Glutamatergic neuron (in vitro differentiated cells): ENCODE measurements around the gene TNNC1. TPM values are rescaled to one million over a fixed set of nuclear protein-coding genes. Genes with fewer than 3 reads are reported as not detected.

Source experiments
- DNase-seq: peaks from one replicate; pipeline ENCODE4 v3.0.0; 2022
- H3K27ac Mint-ChIP-seq: one replicate; pipeline ENCODE4 v1.8.0; 2020; ENCODE audit warnings: mild to moderate bottlenecking, mixed read lengths, inconsistent platforms; ENCODE audit not compliant: unreplicated experiment
- H3K27me3 Mint-ChIP-seq: one replicate; pipeline ENCODE4 v1.8.0; 2020; ENCODE audit warnings: mild to moderate bottlenecking, moderate library complexity, mixed read lengths, inconsistent platforms; ENCODE audit not compliant: unreplicated experiment
- H3K36me3 Mint-ChIP-seq: one replicate; pipeline ENCODE4 v1.8.0; 2020; ENCODE audit warnings: mild to moderate bottlenecking, mixed read lengths, inconsistent platforms; ENCODE audit not compliant: unreplicated experiment
- H3K4me1 Mint-ChIP-seq: one replicate; pipeline ENCODE4 v1.8.0; 2020; ENCODE audit warnings: mild to moderate bottlenecking, low read depth, mixed read lengths, inconsistent platforms; ENCODE audit not compliant: unreplicated experiment
- H3K4me3 Mint-ChIP-seq: one replicate; pipeline ENCODE4 v1.8.0; 2020; ENCODE audit warnings: mild to moderate bottlenecking, mixed read lengths, inconsistent platforms; ENCODE audit not compliant: unreplicated experiment
- H3K9me3 Mint-ChIP-seq: one replicate; pipeline ENCODE4 v1.8.0; 2020; ENCODE audit warnings: mild to moderate bottlenecking, moderate library complexity, mixed read lengths, inconsistent platforms; ENCODE audit not compliant: unreplicated experiment
- CTCF ChIP-seq: fragments of 200-600 bp; sonication (generic); IDR thresholded peaks from one replicate; pipeline ENCODE4 v1.5.0; 2021; ENCODE audit not compliant: partially characterized antibody, unreplicated experiment
- long read RNA-seq: library from polyadenylated mRNA; unstranded; transcript quantifications from one replicate; pipeline ENCODE4 v2.0.0, GENCODE V29; 2020; ENCODE audit not compliant: unreplicated experiment
- total RNA-seq: library from RNA; stranded (reverse); fragmentation: NEBNext Ultra II Directional; extraction: Animal tissue kit (Norgen Biotek cat#: 25700); gene quantifications from one replicate; pipeline ENCODE4 v1.2.1, GENCODE V29; 2021; ENCODE audit not compliant: unreplicated experiment

The TNNC1 gene
- 2.7 TPM for total RNA-seq
- long read RNA-seq, partial matches to known transcripts: 0 of 3 reads
- long read RNA-seq, other reads (novel, unspliced or antisense): 0 of 3 reads

DNA sequence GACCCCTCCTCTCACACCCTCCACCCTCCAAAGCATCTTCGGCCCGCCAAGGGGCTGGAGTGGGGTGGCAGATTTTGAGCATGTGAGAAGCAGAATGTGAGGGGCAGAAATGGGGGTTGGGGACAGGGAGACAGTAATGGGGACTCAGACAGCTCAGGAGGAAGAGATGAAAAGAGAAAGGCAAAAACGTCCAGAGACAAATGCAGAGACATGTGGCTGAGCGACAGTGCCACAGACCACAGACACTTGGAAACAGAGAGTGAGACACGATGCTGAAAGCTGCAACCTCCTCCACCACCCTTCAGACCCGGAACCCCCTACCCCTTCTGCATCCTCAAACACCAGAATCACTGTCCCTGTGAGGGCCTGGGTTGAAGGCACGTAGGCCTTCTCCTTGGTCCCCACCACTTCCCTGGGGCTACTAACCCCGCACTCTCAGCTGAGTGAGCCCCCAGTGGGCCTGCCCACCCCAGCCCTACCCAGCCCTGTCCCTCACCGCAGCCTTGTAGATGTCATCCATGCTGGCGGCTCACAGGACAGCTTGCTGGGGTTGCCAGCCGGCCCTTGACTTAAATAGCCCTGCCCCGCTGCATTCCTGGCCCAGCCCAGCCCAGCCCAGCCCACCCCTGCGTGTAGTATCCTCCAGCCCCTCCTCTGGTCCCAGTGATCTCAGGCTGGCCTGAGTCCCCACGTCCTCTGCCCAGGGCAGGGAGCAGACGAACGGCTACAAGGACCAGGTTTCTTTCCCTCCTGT lies at the start of gene TNNC1:
TSS of gene TNNC1 (minus strand) at position 546 of the 754 bp plus-strand sequence. CDS start at position 520, 26 bp downstream.
- Mint-ChIP-seq H3K4me1 (peaks cover 24% of the 10 kb centered on the region), H3K36me3 (peaks cover 4% of the 10 kb centered on the region), H3K4me3 (peak within 1 kb of the TSS; percentile 83), H3K27me3 (peaks cover 14% of the 10 kb centered on the region), H3K9me3 (peaks cover 11% of the 10 kb centered on the region), H3K27ac (peak within 1 kb of the TSS; percentile 85)
- no peak for DNase-seq
- TF ChIP-seq CTCF: no peak

GRCh38 chr3:52502808-52503350 lies 49.0 kb upstream of the TNNC1 start:
- TF ChIP-seq CTCF: no peak
- Mint-ChIP-seq H3K9me3 (peaks cover 5% of the 10 kb centered on the region), H3K4me3 (no peak overlapping the region), H3K4me1 (peaks cover 11% of the 10 kb centered on the region), H3K27me3 (peaks cover 11% of the 10 kb centered on the region), H3K36me3 (no peaks in the 10 kb centered on the region), H3K27ac (no peak overlapping the region)
- DNase-seq: no peak

GRCh38 chr3:52502001-52502400 lies 48.2 kb upstream of the TNNC1 start:
- peaks cover 11% of the 10 kb centered on the region for H3K4me1 Mint-ChIP-seq
- no peak overlapping the region for H3K4me3 Mint-ChIP-seq
- no peak for TF ChIP-seq CTCF
- no peak overlapping the region for H3K27ac Mint-ChIP-seq
- peaks cover 8% of the 10 kb centered on the region for H3K27me3 Mint-ChIP-seq
- H3K36me3 Mint-ChIP-seq: no peaks in the 10 kb centered on the region
- H3K9me3 Mint-ChIP-seq: peaks cover 1% of the 10 kb centered on the region
- DNase-seq: no peak

DNA sequence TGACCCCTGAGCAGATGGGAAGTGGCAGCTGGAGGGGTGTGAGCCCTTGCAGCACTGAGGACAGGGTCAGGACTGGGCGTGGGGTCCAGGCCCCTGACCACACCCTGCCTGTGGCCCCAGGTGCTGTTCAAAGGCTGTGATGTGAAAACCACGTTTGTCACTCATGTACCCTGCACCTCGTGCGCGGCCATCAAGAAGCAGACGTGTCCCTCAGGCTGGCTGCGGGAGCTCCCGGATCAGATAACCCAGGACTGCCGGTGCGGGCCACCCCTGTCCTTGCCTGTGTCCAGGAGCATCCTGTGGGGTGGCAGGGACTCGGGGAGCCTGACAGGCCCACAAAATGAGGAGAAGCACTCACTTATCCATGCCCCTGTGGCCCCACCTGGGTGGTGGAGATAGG lies 47.2 kb upstream of the TNNC1 start:
- no peak for DNase-seq
- Mint-ChIP-seq H3K9me3 (no peaks in the 10 kb centered on the region), H3K27ac (no peak overlapping the region), H3K4me3 (no peak overlapping the region), H3K27me3 (peaks cover 8% of the 10 kb centered on the region), H3K4me1 (peaks cover 11% of the 10 kb centered on the region), H3K36me3 (no peaks in the 10 kb centered on the region)
- TF ChIP-seq CTCF: no peak
